NCI-H526 (cell line): ENCODE measurements around the gene ARMC2.
"Not testable (repeated sequence)": the region's sequence is repeated elsewhere in the genome, so short reads cannot be mapped to it uniquely, and the experiment has no call there.

Experiments
- DNase-seq, 2 experiments: peaks; one replicate each; lab custom pipeline; 2025; lab: John Stamatoyannopoulos, UW

The ARMC2 gene, protein sequence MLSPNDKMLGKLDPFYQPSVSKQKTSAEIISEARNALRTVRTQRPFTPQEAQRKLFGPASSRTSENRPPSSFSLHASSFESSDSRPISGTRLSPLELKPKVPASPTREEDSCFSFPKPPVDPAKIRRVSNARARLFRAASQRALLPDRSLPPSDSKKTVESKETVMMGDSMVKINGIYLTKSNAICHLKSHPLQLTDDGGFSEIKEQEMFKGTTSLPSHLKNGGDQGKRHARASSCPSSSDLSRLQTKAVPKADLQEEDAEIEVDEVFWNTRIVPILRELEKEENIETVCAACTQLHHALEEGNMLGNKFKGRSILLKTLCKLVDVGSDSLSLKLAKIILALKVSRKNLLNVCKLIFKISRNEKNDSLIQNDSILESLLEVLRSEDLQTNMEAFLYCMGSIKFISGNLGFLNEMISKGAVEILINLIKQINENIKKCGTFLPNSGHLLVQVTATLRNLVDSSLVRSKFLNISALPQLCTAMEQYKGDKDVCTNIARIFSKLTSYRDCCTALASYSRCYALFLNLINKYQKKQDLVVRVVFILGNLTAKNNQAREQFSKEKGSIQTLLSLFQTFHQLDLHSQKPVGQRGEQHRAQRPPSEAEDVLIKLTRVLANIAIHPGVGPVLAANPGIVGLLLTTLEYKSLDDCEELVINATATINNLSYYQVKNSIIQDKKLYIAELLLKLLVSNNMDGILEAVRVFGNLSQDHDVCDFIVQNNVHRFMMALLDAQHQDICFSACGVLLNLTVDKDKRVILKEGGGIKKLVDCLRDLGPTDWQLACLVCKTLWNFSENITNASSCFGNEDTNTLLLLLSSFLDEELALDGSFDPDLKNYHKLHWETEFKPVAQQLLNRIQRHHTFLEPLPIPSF

GRCh38 chr6:108848116-108848868, at the start of gene ARMC2:
Gene ARMC2, plus strand, starts transcription at chr6:108848422. Its CDS starts 5,846 bp downstream, at chr6:108854268.
- DNase-seq = peak; percentile 78 to 95

DNA sequence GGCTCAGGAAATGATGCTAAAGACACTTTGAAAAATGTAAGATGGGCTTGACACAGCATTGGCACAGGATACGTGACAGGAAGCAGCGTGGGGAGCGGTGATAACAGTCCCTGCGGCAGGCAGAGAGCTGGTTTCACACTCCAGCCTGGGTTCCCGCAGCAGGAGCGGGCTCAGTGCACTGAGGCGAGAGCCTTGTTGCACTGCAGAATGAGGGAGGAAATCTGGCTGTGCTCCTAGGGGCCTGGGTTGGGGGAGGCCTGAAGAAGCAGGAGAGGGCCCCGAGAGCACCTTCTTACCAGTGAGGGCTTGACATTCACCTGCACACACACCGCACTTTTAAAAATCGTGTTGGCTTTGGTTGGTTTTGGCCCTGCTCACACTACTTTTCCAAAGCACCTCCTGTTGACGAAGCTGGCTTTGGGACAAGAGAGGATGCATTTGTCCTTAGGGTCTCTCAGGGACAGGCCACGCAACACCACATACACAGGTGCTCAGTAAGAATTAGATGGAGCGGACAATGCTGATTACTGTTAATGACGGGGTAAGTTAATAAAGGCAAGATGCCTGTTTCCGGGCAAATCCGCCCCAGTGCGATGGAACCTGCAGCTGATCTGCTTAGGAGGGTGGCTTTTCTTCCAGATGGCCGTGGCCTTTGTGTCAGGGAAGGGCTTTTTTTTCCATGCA, 49.4 kb upstream of the ARMC2 start:
- DNase-seq = peak in 1 of 2 experiments; percentile 63

DNA sequence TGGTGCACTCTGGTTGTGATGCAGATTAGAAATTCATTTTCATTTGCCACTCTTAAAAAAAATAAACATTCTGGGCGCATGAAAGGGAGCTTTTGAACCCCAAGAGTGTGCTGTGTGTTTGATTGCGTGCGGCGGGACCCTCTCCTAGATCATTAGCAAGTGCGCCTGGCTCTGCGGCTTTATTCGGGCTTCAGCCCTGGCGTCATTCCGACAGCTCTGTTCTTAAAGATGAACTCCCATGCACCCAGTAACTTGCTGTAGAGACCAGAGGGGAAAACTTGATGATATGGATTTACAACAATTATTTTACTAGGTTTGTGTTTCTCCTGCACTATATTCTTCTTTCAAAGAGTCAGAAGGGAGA, 48.9 kb upstream of the ARMC2 start:
- no peak for DNase-seq

- DNase-seq = peak; percentile 37 to 41
Measured at GRCh38 chr6:108799791-108800190, 48.4 kb upstream of the ARMC2 start.

DNA sequence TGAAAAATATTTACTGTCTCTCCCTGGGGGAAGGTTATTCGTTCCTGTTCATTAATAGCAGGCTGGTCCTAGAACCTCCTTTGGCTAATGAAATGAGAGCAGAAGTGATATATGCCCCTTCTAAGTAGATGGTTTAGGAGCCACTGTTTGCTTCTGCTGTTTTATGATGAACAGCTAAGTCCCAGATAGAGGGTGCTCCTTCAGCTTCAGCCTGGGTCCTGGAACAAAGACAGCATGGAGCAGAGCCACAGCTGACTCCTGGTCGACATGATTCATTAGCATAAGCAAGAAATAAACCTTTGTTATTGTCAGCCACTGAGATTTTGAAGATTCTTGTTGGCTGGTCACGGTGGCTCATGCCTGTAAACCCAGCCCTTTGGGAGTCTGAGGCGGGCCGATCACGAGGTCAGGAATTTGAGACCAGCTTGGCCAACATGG, 47.8 kb upstream of the ARMC2 start:
- peak; percentile 45 to 55 for DNase-seq

- peak in 1 of 2 experiments; percentile 30 for DNase-seq
Measured at GRCh38 chr6:108801366-108801765, 46.9 kb upstream of the ARMC2 start.

DNA sequence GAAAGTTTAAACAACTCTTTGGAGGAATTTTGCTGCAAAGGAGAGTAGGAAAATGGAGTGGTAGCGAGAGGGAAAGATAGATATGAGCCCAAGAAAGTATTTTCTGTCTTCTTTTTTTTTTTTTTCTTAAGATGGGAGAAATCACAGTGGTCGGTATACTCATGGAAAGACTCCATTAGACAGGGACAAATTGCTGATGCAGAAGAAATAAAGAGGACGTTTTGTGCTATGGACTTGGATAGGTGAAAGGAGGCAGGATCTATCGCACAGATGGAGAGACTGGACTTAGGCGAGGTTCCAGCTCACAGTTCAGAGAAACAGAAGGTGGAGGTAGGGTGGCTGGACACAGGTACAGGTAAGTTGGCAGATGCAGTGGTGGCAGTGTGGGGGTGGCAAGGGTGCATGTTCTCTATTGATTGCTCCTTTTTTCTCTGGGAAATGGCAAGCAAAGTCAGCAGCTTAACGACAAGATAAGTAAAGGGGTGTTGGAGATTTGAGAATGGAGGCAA, 44.2 kb upstream of the ARMC2 start:
- DNase-seq = no peak

DNA sequence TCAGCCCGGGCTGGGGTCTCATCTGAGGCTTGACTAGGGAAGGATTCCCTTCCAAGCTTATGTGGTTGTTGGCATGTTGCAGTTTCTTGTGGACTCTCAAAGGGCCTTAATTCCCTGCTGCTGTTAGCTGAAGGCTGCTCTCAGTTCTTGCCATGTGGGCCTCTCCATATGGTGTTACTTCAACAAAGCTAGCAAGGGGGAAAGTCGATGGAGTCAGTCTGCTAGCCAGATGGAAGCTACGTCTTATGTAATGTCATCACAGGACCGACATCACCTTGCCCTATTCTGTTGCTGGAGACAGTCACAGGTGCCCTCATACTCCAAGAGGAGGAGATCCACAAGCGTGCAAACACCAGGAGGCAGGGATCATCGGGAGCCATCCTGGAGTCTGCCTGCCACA, 43.3 kb upstream of the ARMC2 start:
- no peak for DNase-seq

- DNase-seq = no peak
Measured at GRCh38 chr6:108805611-108806167, 42.5 kb upstream of the ARMC2 start.

- peak in 1 of 2 experiments; percentile 16 for DNase-seq
Measured at GRCh38 chr6:108806171-108806570, 42.1 kb upstream of the ARMC2 start.

GRCh38 chr6:108806665-108807064, 41.6 kb upstream of the ARMC2 start:
- no peak for DNase-seq

DNA sequence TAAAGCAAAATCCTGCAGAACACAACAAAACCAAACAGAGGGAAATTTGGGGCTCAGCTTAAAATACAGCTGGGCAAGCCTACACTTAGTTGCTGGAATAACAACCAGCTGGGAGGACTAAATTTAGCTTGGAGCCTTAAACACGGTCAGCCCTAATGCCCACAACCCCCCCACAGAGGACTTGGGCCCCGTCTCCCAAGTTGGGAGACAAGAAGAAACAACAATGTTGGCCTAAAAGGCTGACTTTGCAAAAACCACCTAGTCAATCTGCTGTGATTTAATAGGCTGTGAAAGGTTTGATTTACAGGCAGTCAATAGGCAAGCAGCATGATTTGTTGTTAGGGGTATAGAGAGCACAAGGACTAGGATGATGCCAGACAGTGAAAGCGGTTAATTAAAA, 40.3 kb upstream of the ARMC2 start:
- peak in 1 of 2 experiments; percentile 39 for DNase-seq

- DNase-seq = no peak
Measured at GRCh38 chr6:108809211-108809610, 39.0 kb upstream of the ARMC2 start.

DNA sequence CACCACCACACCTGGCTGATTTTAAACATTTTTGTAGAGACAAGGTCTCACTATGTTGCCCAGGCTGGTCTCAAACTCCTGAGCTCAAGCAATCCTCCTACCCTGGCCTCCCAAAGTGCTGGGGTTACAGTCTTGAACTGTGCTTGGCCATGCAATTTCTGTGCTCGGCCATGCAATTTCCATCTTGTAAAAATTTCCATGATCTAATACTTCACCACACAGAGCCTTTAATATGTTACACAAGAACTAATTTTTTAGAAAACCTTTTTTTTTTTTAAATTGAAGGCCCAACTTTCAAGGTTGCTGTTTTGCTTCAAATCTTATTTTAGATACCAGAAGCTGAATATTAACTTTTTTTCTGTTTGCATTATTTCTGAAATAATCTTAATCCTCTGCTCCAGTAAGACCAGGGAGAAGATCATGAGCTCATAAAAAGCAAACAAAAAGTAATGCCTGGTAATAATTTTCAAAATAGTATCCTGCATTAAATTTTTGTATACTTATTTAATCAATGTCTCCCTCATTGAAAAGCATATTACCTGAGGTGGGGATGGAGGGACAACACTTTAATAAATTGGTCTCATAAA, 38.1 kb upstream of the ARMC2 start:
- DNase-seq = no peak

GRCh38 chr6:108811490-108811889, 36.7 kb upstream of the ARMC2 start:
- no peak for DNase-seq

- DNase-seq = not testable (repeated sequence)
Measured at GRCh38 chr6:108813218-108813617, 35.0 kb upstream of the ARMC2 start.

- not testable (repeated sequence) for DNase-seq
Measured at GRCh38 chr6:108817276-108817675, 30.9 kb upstream of the ARMC2 start.

DNA sequence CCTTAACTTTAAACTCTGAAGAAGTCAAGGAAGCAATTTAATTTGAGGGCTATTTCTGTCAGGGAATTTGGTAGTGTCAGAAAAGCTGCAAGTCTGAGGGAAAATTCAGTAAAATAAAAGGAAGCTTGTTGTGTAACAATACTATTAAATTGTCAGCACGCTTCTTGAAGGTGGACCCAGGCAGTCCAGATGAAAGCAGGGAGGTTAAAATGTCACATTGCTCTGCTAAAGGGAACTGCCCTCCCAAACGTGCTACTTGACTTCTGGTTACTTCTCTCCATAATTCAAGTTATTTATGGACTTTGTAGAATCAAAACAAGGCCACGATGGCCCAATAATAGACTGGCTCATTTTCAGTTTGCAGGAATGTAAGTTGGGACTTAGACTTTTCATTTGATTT, 28.2 kb upstream of the ARMC2 start:
- no peak for DNase-seq

DNA sequence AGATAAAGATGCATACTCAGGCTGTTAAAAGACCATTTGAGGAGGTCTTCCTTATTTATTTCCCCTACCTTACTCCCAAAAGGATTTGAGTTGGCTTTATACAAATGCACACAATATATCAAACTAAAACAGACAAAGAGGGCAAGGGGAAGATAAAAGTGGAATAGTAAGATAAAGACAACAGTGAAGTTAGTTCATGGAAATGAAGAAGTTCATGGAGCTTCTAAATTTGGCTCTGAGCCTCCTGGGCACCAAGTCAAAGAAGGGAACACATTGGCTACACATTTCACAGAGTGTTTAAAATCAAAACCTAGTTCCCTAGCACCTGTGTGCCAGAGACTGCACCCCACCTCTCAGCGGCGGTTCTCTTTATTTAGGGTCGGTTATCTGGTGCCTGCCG, 25.8 kb upstream of the ARMC2 start:
- DNase-seq = no peak

- no peak for DNase-seq
Measured at GRCh38 chr6:108825326-108825725, 22.9 kb upstream of the ARMC2 start.

DNA sequence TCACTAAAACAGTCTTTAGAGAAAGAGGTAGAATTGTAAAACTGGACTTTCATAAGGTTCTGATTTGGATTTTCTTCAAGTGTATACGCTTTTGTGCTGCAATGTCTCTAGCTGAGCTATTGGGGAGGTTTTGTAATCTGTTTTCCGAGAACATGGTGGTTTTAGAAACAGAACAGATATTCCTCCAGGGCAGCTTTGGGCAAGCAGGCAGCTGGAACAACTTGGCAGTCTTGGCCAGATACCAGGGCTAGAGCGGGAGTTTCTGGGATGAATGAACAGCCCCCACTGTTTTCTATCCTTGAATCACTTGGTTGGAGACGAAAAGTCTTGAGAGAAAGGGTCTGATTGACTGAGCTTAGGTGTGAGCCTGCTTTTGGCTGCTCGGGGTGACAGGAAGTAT, 17.1 kb upstream of the ARMC2 start:
- DNase-seq = no peak
